ENCODE data around the gene PPP1R12C. TPM values are rescaled to one million over a fixed set of nuclear protein-coding genes. Genes with fewer than 3 reads are reported as not detected.

Gene PPP1R12C
- total and polyA plus RNA-seq, 2 experiments from 2014 or later, result 16.4 to 66.9 TPM

DNA sequence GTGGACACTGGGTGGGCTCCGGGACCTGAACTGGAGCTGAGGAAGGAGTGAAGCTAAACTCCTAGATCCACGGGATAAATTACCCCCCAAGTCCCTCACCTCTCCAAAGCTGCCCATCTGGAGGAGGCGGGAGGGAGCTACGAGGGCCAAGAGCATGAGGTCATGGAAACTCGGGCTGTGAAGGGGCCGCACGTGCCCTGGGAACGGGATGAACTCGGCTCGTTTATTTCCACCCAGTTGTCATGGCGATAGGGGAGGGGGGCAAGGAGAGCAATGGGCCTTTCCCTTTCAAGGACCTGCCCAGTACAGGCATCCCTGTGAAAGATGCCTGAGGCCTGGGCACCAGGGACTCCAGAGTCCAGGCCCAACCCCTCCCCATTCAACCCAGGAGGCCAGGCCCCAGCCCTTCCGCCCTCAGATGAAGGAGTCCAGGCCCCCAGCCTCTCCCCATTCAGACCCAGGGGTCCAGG is 3.8 kb downstream of the PPP1R12C start:
- in situ Hi-C loops (cut with MboI), result no loop called here
- Histone ChIP-seq H2AFZ (no peak overlapping the region), H4K20me1 (ENCODE audit: insufficient read depth) (0 out of 2 replicates have a peak, but pooled peaks cover 3% of the 10 kb centered on the region), H3K36me3 (ENCODE audit: low read depth) (no peaks in the 10 kb centered on the region), H3K4me2 (ENCODE audit: unreplicated experiment) (peak overlapping the region; percentile 1), H3K9me3 (ENCODE audit: low read depth) (no peaks in the 10 kb centered on the region), H3K4me3 (no peak overlapping the region), H3K9ac (peak overlapping the region; percentile 90), H3K9me2 (ENCODE audit: insufficient read depth) (no peaks in the 10 kb centered on the region), H3K79me2 (ENCODE audit: insufficient read depth) (peaks cover 83% of the 10 kb centered on the region), H3K27me3 (replicated peaks; ENCODE audit: insufficient read depth) (no peaks in the 10 kb centered on the region), H3K4me1 (ENCODE audit: insufficient read depth) (peaks cover 26% of the 10 kb centered on the region), H3F3A (ENCODE audit: insufficient read depth) (no peaks in the 10 kb centered on the region; the same call in 1 of the 2 replicates), H3K27ac (peak overlapping the region; percentile 75)
- WGBS, 2 experiments (ENCODE audit: low coverage in 1 of 2, low lambda C conversion rate in 2 of 2, missing lambda C conversion rate in 2 of 2), result 25 to 28% methylated on average over 12 of the region's 12 CpGs
- TF ChIP-seq EZH2 (IDR thresholded peaks at IDR 0.05; ENCODE audit: insufficient read depth, poor library complexity, severe bottlenecking), result no peak
- TF ChIP-seq EZH2phosphoT487 (IDR thresholded peaks at IDR 0.05; ENCODE audit: insufficient read depth, low read depth), result no peak
- peak; percentile 96 for DNase-seq

DNA sequence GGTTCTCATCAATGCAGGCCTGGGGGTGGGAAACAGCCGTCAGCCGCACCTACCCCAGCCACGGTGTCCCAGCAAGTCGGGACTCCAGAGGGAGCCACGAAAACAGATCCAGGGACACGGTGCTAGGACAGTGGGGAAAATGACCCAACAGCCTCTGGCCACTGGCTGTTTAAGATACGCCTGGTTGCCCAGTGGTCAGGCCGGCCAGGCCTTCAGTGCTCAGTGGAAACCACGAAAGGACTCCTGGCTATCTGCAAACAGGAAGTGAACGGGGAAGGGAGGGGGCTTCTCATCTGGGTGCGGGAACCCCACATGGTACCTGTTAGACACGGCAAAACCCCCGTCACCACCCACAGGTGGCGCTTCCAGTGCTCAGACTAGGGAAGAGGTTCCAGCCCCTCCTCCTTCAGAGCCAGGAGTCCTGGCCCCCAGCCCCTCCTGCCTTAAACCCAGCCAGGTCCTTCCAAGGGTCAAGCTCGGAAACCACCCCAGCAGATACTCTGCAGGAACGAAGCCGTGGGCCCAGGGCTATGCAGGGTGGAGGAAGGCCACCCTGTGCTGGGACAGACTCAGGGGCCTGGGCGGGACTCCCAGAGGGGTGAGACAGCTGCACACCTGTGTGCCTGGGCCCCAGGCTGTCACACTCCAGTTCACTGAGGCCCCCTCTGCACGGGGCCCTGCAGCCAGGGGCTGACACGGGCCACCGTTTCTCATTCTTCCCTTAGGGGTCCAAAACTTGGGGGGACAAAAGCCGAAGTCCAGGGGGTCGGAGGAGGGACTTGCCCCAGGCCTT is 4.5 kb downstream of the PPP1R12C start:
- Histone ChIP-seq H3K4me2 (ENCODE audit: unreplicated experiment) (peak overlapping the region; percentile 1), H3K4me1 (ENCODE audit: insufficient read depth) (peaks cover 22% of the 10 kb centered on the region), H3K27me3 (replicated peaks; ENCODE audit: insufficient read depth) (no peaks in the 10 kb centered on the region), H3K27ac (peak overlapping the region; percentile 75), H4K20me1 (ENCODE audit: insufficient read depth) (0 out of 2 replicates have a peak, but pooled peaks cover 3% of the 10 kb centered on the region), H3K4me3 (no peak overlapping the region), H3K79me2 (ENCODE audit: insufficient read depth) (peaks cover 90% of the 10 kb centered on the region), H2AFZ (no peak overlapping the region), H3K9me3 (ENCODE audit: low read depth) (no peaks in the 10 kb centered on the region), H3K9ac (peak overlapping the region; percentile 90), H3F3A (ENCODE audit: insufficient read depth) (no peaks in the 10 kb centered on the region; the same call in 1 of the 2 replicates), H3K36me3 (ENCODE audit: low read depth) (no peaks in the 10 kb centered on the region), H3K9me2 (ENCODE audit: insufficient read depth) (no peaks in the 10 kb centered on the region)
- in situ Hi-C loops (cut with MboI), result no loop called here
- TF ChIP-seq EZH2 (IDR thresholded peaks at IDR 0.05; ENCODE audit: insufficient read depth, poor library complexity, severe bottlenecking) (no peak), EZH2phosphoT487 (IDR thresholded peaks at IDR 0.05; ENCODE audit: insufficient read depth, low read depth) (no peak)
- DNase-seq, result no peak
- 48 to 53% methylated on average over 23 of the region's 23 CpGs for WGBS, 2 experiments (ENCODE audit: low coverage in 1 of 2, low lambda C conversion rate in 2 of 2, missing lambda C conversion rate in 2 of 2)

- Histone ChIP-seq H4K20me1 (ENCODE audit: insufficient read depth) (0 out of 2 replicates have a peak, but pooled peaks cover 3% of the 10 kb centered on the region), H3K27ac (0 out of 2 replicates have a peak overlapping the region, but pooled peaks have one; percentile 75), H3K79me2 (ENCODE audit: insufficient read depth) (peaks cover 95% of the 10 kb centered on the region), H3K4me3 (no peak overlapping the region), H2AFZ (no peak overlapping the region), H3K9ac (peak overlapping the region; percentile 90; the same call in 1 of the 2 replicates), H3K4me1 (ENCODE audit: insufficient read depth) (peaks cover 22% of the 10 kb centered on the region), H3K9me3 (ENCODE audit: low read depth) (no peaks in the 10 kb centered on the region), H3F3A (ENCODE audit: insufficient read depth) (no peaks in the 10 kb centered on the region; the same call in 1 of the 2 replicates), H3K36me3 (ENCODE audit: low read depth) (no peaks in the 10 kb centered on the region), H3K4me2 (ENCODE audit: unreplicated experiment) (no peak overlapping the region), H3K9me2 (ENCODE audit: insufficient read depth) (no peaks in the 10 kb centered on the region), H3K27me3 (replicated peaks; ENCODE audit: insufficient read depth) (no peaks in the 10 kb centered on the region)
- TF ChIP-seq EZH2phosphoT487 (IDR thresholded peaks at IDR 0.05; ENCODE audit: insufficient read depth, low read depth) (no peak), EZH2 (IDR thresholded peaks at IDR 0.05; ENCODE audit: insufficient read depth, poor library complexity, severe bottlenecking) (no peak)
- no peak for DNase-seq
- 91 to 94% methylated on average over 24 to 25 of the region's 25 CpGs for WGBS, 2 experiments (ENCODE audit: low coverage in 1 of 2, low lambda C conversion rate in 2 of 2, missing lambda C conversion rate in 2 of 2)
- in situ Hi-C loops (cut with MboI), result no loop called here
These were observed 5.1 kb downstream of the PPP1R12C start for GRCh38 chr19:55112246-55112776.

GRCh38 chr19:55111238-55111831 is 6.1 kb downstream of the PPP1R12C start:
- H3K4me2 ChIP-seq (ENCODE audit: unreplicated experiment), result no peak overlapping the region
- no peaks in the 10 kb centered on the region for H3K27me3 ChIP-seq (replicated peaks; ENCODE audit: insufficient read depth)
- no peaks in the 10 kb centered on the region for H3K36me3 ChIP-seq (ENCODE audit: low read depth)
- no peak for DNase-seq
- no peaks in the 10 kb centered on the region for H3K9me3 ChIP-seq (ENCODE audit: low read depth)
- peaks cover 98% of the 10 kb centered on the region for H3K79me2 ChIP-seq (ENCODE audit: insufficient read depth)
- TF ChIP-seq EZH2phosphoT487 (IDR thresholded peaks at IDR 0.05; ENCODE audit: insufficient read depth, low read depth), result no peak
- TF ChIP-seq EZH2 (IDR thresholded peaks at IDR 0.05; ENCODE audit: insufficient read depth, poor library complexity, severe bottlenecking), result no peak
- H3K9me2 ChIP-seq (ENCODE audit: insufficient read depth), result no peaks in the 10 kb centered on the region
- in situ Hi-C loops (cut with MboI), result no loop called here
- peaks cover 22% of the 10 kb centered on the region for H3K4me1 ChIP-seq (ENCODE audit: insufficient read depth)
- 52 to 53% methylated on average over 20 to 21 of the region's 21 CpGs for WGBS, 2 experiments (ENCODE audit: low coverage in 1 of 2, low lambda C conversion rate in 2 of 2, missing lambda C conversion rate in 2 of 2)
- no peaks in the 10 kb centered on the region for H3F3A ChIP-seq (ENCODE audit: insufficient read depth)
- no peak overlapping the region for H2AFZ ChIP-seq
- H3K4me3 ChIP-seq, result no peak overlapping the region
- H4K20me1 ChIP-seq (ENCODE audit: insufficient read depth), result 0 out of 2 replicates have a peak, but pooled peaks cover 3% of the 10 kb centered on the region
- H3K9ac ChIP-seq, result no peak overlapping the region
- 0 out of 2 replicates have a peak overlapping the region, but pooled peaks have one; percentile 12 for H3K27ac ChIP-seq

All from GM23248 (cell line).